Fibroblast of skin of right biceps (primary cell): ENCODE measurements around the gene WDR86.

Experiments
- DNase-seq: peaks from one replicate; pipeline ENCODE4 v3.0.0-alpha.2; 2013

Gene WDR86

DNA sequence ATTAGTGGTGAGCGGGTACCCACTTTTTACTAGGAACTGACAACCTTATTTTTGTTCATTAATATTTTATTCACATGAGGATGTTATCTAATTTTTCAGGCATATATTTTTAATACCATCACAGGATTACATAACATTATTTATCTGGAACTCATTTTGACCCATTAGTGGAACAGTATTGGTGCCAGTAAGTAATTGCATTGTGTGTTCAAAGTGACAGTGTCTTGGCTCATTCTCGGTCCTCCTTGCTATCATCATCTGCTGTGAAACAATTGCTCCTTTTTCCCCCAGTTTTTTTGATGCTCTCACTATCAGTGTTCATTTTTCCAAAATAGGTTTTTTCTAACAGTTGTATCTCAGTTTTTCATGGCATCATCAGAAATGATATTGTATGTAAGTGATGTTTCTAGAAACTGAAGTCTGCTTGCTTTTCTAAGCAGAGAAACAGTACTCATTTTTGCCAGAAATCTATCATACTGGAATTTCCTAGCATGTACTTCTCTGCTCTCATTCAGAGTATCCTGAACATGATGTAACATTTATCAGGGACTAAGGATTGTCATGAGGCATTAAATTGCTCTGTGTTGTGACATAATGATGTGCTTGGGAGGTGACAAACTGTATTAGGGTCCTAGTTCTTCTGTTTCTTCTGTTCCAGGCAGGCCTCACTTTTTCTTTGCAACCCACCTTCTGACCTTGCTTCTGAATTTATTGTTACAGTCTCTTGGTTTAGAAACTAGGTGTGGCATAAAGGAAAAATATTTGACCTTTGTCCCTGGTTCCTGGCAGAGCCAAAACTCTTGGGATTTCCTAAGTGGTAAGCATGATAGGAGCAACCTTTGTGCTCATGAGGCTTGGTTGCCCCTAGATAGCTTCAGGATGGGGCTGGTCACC is 64.0 kb downstream of the WDR86 start:
- no peak for DNase-seq

DNA sequence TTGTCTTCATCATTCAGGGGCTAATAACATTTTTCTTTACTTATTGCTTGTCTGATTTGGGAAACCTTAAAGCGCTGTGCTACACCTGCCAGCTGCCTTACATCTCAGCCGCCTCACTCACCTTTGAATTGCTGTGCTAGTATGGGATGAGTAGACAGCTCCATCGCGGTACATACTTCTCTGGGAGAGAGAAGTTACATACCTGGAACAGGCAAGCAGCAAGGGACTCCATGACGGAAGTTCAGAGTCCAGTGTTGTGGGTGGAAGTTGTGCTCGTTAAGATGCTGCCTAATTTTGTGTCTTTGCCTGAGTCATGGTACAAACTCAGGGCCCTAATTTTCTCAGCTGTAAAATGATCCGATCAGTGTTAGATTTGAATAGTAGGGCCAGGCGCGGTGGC is 66.3 kb downstream of the WDR86 start:
- DNase-seq, result no peak

DNA sequence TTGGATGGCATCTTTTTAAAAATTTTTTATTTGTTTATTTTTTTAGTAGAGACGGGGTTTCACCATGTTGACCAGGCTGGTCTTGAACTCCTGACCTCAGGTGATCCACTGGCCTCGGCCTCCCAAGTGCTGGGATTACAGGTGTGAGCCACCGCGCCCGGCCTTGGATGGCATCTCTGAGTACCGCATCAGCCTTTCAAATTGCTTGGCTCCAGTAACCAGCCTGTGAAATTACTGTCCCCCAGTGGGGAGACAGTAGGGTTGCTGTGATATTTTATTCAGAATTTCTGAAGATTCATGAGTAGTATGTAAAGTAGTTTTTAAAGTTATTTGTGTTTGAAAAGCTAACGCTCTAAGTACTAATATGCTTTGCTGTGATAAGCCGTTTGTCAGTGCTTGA is 67.0 kb downstream of the WDR86 start:
- no peak for DNase-seq

DNA sequence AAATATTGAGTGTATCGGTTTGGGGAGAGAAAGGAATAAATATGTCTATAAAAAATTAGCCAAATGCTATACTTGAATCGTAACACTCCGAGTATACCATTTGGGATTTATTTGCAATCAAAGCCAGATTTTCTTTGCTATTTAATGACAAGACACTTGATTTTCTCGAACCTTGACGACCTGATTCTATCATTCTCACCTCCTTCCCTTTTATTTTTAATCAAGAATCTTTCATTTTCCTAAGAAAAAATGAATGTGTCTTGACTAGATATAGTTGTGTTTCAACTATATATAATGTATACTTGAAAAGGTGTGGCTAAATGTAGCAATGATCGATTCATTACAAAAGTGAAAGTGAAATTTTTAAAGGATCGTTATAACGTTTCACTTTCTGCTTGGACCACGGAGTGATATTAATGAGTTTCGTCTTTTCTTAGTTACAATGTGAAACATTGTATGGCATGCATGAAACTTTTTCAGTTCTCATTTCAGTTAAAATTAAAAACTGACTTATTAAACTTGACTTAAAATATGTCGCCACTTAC is 67.7 kb downstream of the WDR86 start:
- DNase-seq, result no peak

DNA sequence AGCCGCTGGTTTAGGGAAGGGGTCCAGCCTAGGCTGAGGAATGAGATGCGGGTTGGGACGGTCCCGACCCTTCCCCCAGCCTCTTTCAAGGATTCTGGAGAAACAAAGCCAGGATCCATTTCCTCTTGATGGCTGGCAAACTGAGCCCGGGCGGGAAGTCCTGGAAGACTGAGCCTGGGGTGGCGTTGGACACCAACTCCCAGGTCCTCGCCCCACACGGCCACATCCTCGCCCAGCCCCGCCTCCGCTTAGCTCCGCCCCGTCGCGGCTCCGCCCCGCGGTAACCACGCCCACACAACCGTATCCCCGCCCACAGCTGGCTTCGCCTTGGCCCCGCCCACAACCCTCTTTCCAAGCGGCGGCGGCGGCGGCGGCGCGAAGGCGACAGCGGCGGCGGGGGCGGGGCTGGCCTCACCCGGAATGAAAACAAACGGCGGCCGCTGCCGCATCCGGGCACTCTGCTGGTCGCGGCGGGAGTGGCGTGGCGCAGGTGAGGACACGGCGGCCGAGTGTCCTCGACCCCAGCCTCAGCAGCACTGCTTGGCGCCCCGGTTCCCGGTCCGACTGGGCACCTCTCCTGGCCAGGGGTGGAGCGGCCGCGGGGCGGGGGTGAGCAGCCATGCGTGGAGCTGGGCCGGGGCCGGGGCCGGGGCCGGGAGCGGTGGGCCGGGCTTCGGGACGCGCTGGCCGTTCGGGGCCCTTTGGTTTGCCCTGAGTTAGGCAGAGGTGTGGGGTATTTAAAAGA is 68.3 kb downstream of the WDR86 start, which contains the start of gene NUB1:
NUB1 (plus strand) TSS at position 456 of the 745 bp plus-strand sequence. CDS start 3,538 bp downstream, outside the sequence.
- peak; percentile 83 for DNase-seq

DNA sequence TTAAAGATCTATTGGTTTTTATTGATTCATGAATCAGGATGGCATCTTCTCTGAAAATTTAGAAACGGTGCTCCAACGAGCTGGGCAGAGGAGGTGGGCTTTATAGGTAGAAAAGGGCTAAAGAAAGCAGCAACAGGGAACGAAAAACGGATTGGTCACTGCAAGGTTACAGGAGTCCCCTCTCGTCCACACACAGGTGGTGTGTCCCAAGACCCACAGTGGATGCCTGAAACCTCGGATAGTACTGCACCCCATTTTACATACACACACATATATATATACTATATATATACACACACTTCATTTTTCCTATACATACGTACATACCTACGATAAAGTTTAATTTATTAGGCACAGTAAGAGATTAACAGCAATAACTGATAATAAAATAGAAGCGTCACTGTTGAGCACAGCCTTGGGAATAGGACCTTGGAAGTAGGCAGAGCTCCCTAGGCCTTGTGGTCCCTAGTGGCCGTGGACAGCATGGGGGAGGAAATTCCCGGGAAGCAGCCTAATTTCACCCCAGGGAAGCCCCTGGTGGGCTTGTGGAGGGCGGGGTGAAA is 69.0 kb downstream of the WDR86 start:
- no peak for DNase-seq

DNA sequence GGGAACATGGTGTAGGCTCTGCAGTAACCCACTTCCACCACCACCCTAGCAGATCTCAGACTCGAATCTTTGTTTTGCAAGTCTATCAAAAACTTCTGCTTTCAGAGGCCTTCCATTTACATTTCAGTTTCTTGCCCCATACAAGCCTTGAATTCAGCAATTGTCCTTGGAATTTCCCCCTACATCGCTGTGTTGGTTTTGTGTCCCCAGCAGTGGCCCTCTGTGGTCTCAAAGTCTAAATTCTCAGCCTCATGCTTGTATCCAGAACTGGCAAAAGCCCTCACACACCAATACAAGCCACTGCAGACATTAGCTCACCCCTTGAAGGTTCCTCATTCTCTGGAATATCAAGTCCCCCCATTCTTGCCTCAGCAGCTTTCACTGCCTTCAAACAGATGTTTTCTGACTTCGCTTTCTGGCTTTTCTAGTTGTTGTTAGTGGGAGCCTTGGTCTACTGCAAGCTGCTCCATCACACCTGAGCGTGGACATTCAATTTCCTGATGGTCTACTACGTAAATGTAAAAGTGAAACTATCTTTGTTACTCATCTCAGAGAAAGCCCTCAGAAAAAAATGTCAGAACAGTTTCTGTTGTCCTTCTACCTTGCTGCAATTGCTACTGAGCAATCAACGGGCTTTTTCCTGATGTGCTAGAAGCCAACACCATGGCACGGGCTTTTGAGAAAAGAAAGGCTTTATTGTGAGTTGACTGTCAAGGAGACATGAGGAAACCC is 70.0 kb downstream of the WDR86 start:
- no peak for DNase-seq

DNA sequence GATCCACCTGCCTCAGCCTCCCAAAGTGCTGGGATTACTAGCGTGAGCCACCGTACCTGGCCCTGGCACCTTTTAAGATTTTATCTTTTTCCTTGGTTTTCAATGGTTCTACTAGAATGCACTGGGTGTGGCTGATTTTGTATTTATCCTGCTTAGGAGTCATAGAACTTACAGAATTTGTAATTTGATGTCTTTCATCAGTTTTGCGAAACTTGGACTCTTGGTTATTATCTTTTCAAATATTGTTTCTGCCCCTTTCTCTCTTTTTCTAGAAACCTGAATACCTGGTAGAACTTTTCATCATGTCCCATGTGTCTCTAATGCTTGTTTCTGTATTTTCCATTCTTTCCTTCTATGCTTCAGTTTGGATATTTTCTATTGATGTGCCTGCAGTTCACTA is 71.0 kb downstream of the WDR86 start:
- no peak for DNase-seq

DNA sequence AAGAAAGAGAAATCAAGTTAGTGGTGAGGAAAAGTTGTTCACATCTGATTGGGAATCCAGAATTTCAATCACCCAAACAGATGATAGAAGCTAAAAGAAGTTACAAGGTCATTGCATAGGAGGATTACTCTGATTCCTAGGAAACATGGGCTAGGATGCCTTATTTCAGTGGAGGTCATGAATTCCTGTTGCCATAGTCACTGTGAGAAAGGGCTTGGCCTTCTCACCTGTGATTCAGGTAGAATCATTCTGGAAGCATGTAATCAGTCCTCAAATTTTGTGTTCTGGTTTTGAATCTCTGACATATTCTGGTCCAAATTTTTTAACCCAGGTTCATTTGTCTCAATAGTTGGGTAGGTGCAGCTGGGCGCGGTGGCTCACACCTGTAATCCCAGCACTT is 72.5 kb downstream of the WDR86 start:
- no peak for DNase-seq

DNA sequence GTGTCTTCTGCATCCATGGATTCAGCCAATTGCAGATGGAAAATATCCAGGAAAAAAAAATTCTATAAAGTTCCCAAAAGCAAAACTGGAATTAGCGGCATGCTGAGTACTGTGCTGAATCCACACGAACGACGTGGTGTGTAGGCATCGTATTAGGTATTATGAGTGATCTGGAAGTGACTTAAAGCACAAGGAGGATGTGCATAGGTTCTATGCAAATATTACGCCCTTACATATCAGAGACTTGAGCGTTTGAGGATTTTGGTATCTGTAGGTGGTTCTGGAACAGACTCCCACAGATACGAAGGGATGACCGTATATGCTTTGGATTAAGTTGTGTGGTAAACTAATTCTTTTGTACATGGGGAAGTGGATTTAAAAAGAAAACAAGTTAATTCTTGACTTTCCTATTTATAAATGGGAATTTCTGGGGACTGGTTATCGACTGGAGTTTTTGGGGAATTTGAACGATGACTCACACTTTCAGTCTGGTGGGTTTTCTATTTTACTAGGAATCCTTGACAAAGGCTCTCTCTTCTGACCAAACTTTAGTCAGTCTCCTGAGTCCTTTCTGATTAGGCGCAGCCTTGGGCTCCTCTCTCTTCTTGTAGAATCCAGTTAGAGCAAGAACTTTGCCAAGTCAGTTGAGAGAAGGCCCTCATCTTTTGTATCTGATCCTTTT is 73.7 kb downstream of the WDR86 start:
- DNase-seq, result no peak

DNA sequence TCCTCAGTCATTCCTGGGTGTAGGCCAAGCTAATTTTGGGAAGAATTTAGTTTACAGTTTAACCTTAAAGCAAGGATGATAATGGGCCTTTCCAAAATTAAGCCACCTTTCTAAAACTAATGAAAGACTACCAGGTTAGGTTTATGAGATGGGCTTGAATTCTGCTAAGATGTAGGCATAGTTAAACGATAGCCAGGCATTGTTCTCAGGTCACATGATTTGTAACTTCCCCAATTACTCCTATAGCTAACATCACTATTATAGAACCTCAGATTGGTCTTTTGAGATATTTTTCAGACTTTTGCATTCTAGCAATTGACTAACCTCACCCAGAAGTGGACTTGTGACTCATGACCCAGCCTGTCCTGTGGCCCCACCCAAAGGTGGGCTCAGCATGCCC is 75.2 kb downstream of the WDR86 start:
- DNase-seq, result no peak
